ENCODE results near the gene TMA7B. TPM values are rescaled to one million over a fixed set of nuclear protein-coding genes. Genes with fewer than 3 reads are reported as not detected.

The TMA7B gene
- total RNA-seq, 6 experiments from 2014 or later = 0.20 TPM; not detected in 5

DNA sequence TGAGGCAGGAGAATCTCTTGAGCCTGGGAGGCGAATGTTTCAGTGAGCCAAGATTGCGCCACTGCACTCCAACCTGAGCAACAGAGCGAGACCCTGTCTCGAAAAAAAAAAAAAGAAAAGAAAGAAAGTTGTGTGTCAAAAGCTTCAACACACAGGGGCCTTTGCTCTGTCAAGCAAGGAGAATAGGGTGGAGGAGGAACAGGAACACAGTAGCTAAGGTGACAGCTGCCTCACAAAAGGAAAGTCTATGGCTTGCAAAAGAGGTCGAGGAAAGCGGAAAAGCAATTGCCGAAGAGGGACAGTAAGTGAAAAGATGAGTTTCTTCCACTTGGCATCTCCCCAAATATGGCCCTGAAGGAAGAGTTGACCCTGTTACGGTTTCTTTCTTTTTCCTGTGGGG lies 26.5 kb upstream of the TMA7B start:
- H3K27me3 ChIP-seq = no peaks in the 10 kb centered on the region
- no peaks in the 10 kb centered on the region for H3K9me3 ChIP-seq
- intact Hi-C loops (cut with DNase I) = loop anchor here in 1 of 2 donors (10.0 kb wide), 1 partner anchor 91 kb away; no protein-coding TSS in a partner anchor
- TF ChIP-seq CTCF (IDR thresholded peaks at IDR 0.05) (no peak), POLR2A (IDR thresholded peaks at IDR 0.05) (no peak)
- ATAC-seq (no peak), DNase-seq (no peak)
- no peaks in the 10 kb centered on the region for H3K4me1 ChIP-seq
- H3K36me3 ChIP-seq = no peaks in the 10 kb centered on the region
- no peak overlapping the region for H3K27ac ChIP-seq
- no peak overlapping the region for H3K4me3 ChIP-seq
- WGBS (ENCODE audit: insufficient coverage, low coverage, low lambda C conversion rate, missing lambda C conversion rate) = 81% methylated on average over 4 of the region's 8 CpGs

DNA sequence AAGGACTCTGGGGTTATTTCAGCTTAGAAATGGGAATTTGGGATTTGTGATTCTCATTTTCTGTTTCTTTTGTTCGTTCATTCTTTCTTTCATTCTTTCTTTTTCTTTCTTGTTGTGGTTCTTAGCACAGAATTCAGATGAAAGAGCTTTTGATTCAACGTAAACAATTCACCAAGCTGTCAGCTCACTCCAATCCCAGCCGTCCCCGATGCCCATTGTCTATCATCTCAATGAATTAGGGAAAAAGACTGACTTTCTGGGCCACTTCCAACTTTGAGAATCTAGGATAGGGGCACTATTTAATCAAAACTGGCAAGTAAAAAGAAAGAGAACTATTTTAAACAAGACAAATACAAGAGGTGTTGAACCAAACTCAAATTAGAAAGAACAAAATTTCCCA lies 25.1 kb upstream of the TMA7B start:
- intact Hi-C loops (cut with DNase I) = loop anchor here in 1 of 2 donors (10.0 kb wide), 1 partner anchor 90 kb away; no protein-coding TSS in a partner anchor
- 53% methylated on average over 4 of the region's 4 CpGs for WGBS (ENCODE audit: insufficient coverage, low coverage, low lambda C conversion rate, missing lambda C conversion rate)
- no peaks in the 10 kb centered on the region for H3K36me3 ChIP-seq
- H3K27ac ChIP-seq = no peak overlapping the region
- no peaks in the 10 kb centered on the region for H3K4me1 ChIP-seq
- DNase-seq (no peak), ATAC-seq (no peak)
- H3K27me3 ChIP-seq = no peaks in the 10 kb centered on the region
- H3K4me3 ChIP-seq = no peak overlapping the region
- TF ChIP-seq POLR2A (IDR thresholded peaks at IDR 0.05) = no peak
- TF ChIP-seq CTCF (IDR thresholded peaks at IDR 0.05) = no peak
- H3K9me3 ChIP-seq = no peaks in the 10 kb centered on the region

- H3K27me3 ChIP-seq = no peaks in the 10 kb centered on the region
- intact Hi-C loops (cut with DNase I) = loop anchor here in 1 of 2 donors (10.0 kb wide), 1 partner anchor 89 kb away; no protein-coding TSS in a partner anchor
- 64% methylated on average over 6 of the region's 6 CpGs for WGBS (ENCODE audit: insufficient coverage, low coverage, low lambda C conversion rate, missing lambda C conversion rate)
Observed at GRCh38 chr22:39935612-39936011, 24.6 kb upstream of the TMA7B start.

DNA sequence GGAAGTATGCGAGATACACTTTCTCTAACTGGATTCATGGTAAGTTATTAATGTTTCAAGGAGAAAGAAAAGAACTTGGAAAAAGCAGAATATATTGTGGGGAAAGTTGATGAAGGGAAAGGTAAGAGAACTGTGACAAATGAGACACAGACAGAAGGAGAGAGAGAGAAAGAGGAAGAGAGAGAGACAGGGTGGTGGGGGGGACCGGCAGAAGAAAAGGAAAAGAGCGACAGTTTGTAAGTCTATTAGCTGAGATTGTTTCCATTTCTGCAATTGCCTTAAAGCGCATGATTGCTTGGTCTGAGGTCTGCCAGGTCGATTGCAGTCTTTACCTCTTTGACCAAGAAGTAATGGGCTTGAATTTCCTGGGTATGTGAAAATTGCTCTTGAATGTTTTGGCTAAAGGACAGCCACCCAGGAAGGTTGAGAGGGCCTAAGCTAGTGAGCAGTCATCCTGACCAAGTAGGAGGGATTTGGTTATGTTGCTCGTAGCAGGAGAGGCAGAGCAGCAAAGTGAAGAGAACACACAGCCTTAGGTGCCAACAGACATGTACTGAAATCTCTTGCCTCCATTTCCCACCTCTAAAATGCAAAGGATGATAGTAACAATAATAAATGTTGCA lies 23.6 kb upstream of the TMA7B start:
- Histone ChIP-seq H3K36me3 (no peaks in the 10 kb centered on the region), H3K9me3 (no peaks in the 10 kb centered on the region), H3K27me3 (no peaks in the 10 kb centered on the region), H3K4me1 (no peaks in the 10 kb centered on the region), H3K4me3 (no peak overlapping the region), H3K27ac (no peak overlapping the region)
- ATAC-seq (no peak), DNase-seq (no peak)
- WGBS (ENCODE audit: insufficient coverage, low coverage, low lambda C conversion rate, missing lambda C conversion rate) = 50% methylated on average over 6 of the region's 6 CpGs
- TF ChIP-seq CTCF (IDR thresholded peaks at IDR 0.05) (no peak), POLR2A (IDR thresholded peaks at IDR 0.05) (no peak)
- intact Hi-C loops (cut with DNase I) = loop anchor here in 1 of 2 donors (10.0 kb wide), 1 partner anchor 88 kb away; no protein-coding TSS in a partner anchor

More at GRCh38 chr22:39935612-39936011, 24.6 kb upstream of the TMA7B start:
- Histone ChIP-seq H3K9me3 (no peaks in the 10 kb centered on the region), H3K4me3 (no peak overlapping the region), H3K36me3 (no peaks in the 10 kb centered on the region), H3K4me1 (no peaks in the 10 kb centered on the region), H3K27ac (no peak overlapping the region)
- no peak for DNase-seq
- TF ChIP-seq CTCF (IDR thresholded peaks at IDR 0.05) (no peak), POLR2A (IDR thresholded peaks at IDR 0.05) (no peak)
- ATAC-seq = no peak
